CD4-positive, alpha-beta T cell (primary cell): Measurements from ENCODE around the gene ATL3. TPM values are rescaled to one million over a fixed set of nuclear protein-coding genes. Genes with fewer than 3 reads are reported as not detected.
"Not testable (repeated sequence)": the region's sequence is repeated elsewhere in the genome, so short reads cannot be mapped to it uniquely, and the experiment has no call there.

Experiments
- ATAC-seq: fragments of 200-7000 bp; cut with Tn5 transposase; one replicate; pipeline ENCODE4 v1.10.0; 2022; ENCODE audit warnings: mild to moderate bottlenecking; ENCODE audit not compliant: poor library complexity
- CTCF ChIA-PET: fragments of 350-600 bp; sonication (Branson Sonifier 250); formaldehyde crosslinking; loops from one replicate; lab custom pipeline; 2021; ENCODE audit warnings: antibody characterized with exemption, inconsistent platforms; lab: Charles Lee
- POLR2A ChIA-PET: fragments of 350-600 bp; sonication (Branson Sonifier 250); formaldehyde crosslinking; loops from one replicate; lab custom pipeline; 2021; ENCODE audit warnings: antibody characterized with exemption, inconsistent platforms; lab: Charles Lee
- DNase-seq, 14 experiments: peaks; one replicate each; pipeline ENCODE4 v3.0.0-alpha.2; 2013 to 2020; ENCODE audit warnings: mixed read lengths in 2 of 14
- H3K27ac ChIP-seq, 2 donors: one replicate each; pipeline versions ENCODE4 v1.5.1 to v1.7.0; 2013; ENCODE audit warnings: low read length in 2 of 2, low read depth in 1 of 2, mild to moderate bottlenecking in 1 of 2
- H3K27me3 ChIP-seq, 2 experiments: 1 replicate in 1 of 2; 2 replicates in 1 of 2; pipeline versions ENCODE4 v1.6.1 to v1.7.0; 2013; ENCODE audit warnings: low read length in 2 of 2, control low read depth in 1 of 2, mild to moderate bottlenecking in 1 of 2, moderate library complexity in 1 of 2; ENCODE audit not compliant: insufficient read depth in 2 of 2, control insufficient read depth in 1 of 2
- H3K36me3 ChIP-seq: one replicate; pipeline ENCODE4 v1.6.1; 2013; ENCODE audit warnings: low read length, control low read depth; ENCODE audit not compliant: insufficient read depth
- H3K4me1 ChIP-seq: one replicate; pipeline ENCODE4 v1.6.1; 2013; ENCODE audit warnings: low read length, control low read depth; ENCODE audit not compliant: insufficient read depth
- H3K4me3 ChIP-seq: one replicate; pipeline ENCODE4 v1.5.1; 2013; ENCODE audit warnings: mild to moderate bottlenecking, low read length, moderate library complexity
- H3K9me3 ChIP-seq, 2 experiments: 1 replicate in 1 of 2; 2 replicates in 1 of 2; pipeline versions ENCODE4 v1.6.1 to v1.7.0; 2013; ENCODE audit warnings: low read length in 2 of 2, mild to moderate bottlenecking in 2 of 2, control low read depth in 1 of 2, moderate library complexity in 1 of 2; ENCODE audit not compliant: control insufficient read depth in 1 of 2, insufficient read depth in 1 of 2
- H3K27ac Mint-ChIP-seq: one replicate; pipeline ENCODE4 v1.8.0; 2020; ENCODE audit warnings: mixed read lengths
- H3K27me3 Mint-ChIP-seq: one replicate; pipeline ENCODE4 v1.8.0; 2021; ENCODE audit warnings: mixed read lengths
- H3K36me3 Mint-ChIP-seq: one replicate; pipeline ENCODE4 v1.8.0; 2021; ENCODE audit warnings: low read depth, mixed read lengths
- H3K4me1 Mint-ChIP-seq: one replicate; pipeline ENCODE4 v1.8.0; 2021; ENCODE audit warnings: low read depth, mixed read lengths
- H3K4me3 Mint-ChIP-seq: one replicate; pipeline ENCODE4 v1.8.0; 2020; ENCODE audit warnings: mild to moderate bottlenecking, mixed read lengths
- H3K9me3 Mint-ChIP-seq: one replicate; pipeline ENCODE4 v1.8.0; 2020; ENCODE audit warnings: mixed read lengths
- CTCF ChIP-seq: fragments of 200-600 bp; IDR thresholded peaks from one replicate; pipeline ENCODE4 v1.8.0; 2022; ENCODE audit warnings: antibody characterized with exemption, mild to moderate bottlenecking
- intact Hi-C, 2 experiments: fragments of 100-400 bp; cut with DNase I in 1 of 2; cut with micrococcal nuclease in 1 of 2; formaldehyde crosslinking; loops; one replicate each; pipeline versions ENCODE4 v1.15.1 to v1.9.0; 2023 to 2025; cut with DNase I, micrococcal nuclease
- total RNA-seq, 174 experiments: library from RNA in 2 of 174; stranded (reverse) in 2 of 174; gene quantifications; one replicate each; pipeline ENCODE4 v1.2.3 and lab custom pipeline; 2021 to 2026

ATL3 gene
- total RNA-seq, 2 experiments from 2014 or later: 14.5 to 16.5 TPM

- Mint-ChIP-seq H3K27ac (no peak overlapping the region), H3K27me3 (no peaks in the 10 kb centered on the region), H3K9me3 (peaks cover 6% of the 10 kb centered on the region), H3K36me3 (peaks cover 13% of the 10 kb centered on the region), H3K4me1 (peaks cover 17% of the 10 kb centered on the region), H3K4me3 (no peak overlapping the region)
- Histone ChIP-seq H3K4me3 (no peak overlapping the region), H3K27ac (no peak overlapping the region), H3K9me3 (peaks cover 0 to under 1% of the 10 kb centered on the region in 2 experiments), H3K36me3 (no peaks in the 10 kb centered on the region), H3K27me3 (no peaks in the 10 kb centered on the region), H3K4me1 (peaks cover 5% of the 10 kb centered on the region)
- DNase-seq (no peak), ATAC-seq (no peak)
- CTCF ChIA-PET: no interaction called here
- intact Hi-C loops: no loop called here
- POLR2A ChIA-PET: no interaction called here
- no peak for TF ChIP-seq CTCF
Observed at GRCh38 chr11:63586451-63587166, 84.6 kb downstream of the ATL3 start.

- POLR2A ChIA-PET: interaction anchor here (1.2 to 2.4 kb wide), 2 partner anchors 9 to 48 kb away, joined by 3 to 8 read pairs; no protein-coding TSS in a partner anchor
- H3K27me3 ChIP-seq: no peaks in the 10 kb centered on the region
- H3K27me3 Mint-ChIP-seq: no peaks in the 10 kb centered on the region
- peaks cover 25% of the 10 kb centered on the region for H3K36me3 Mint-ChIP-seq
- H3K4me3 ChIP-seq: no peak overlapping the region
- TF ChIP-seq CTCF: no peak
- H3K4me3 Mint-ChIP-seq: no peak overlapping the region
- no peak for DNase-seq
- no peak for ATAC-seq
- peaks cover 5 to 6% of the 10 kb centered on the region in 2 experiments for H3K9me3 ChIP-seq
- H3K27ac Mint-ChIP-seq: no peak overlapping the region
- H3K9me3 Mint-ChIP-seq: peaks cover 11% of the 10 kb centered on the region
- H3K4me1 ChIP-seq: peaks cover 5% of the 10 kb centered on the region
- peaks cover 17% of the 10 kb centered on the region for H3K4me1 Mint-ChIP-seq
- CTCF ChIA-PET: interaction anchor here (1.4 kb wide), 1 partner anchor 32 kb away, joined by 3 read pairs; no protein-coding TSS in a partner anchor
- intact Hi-C loops: no loop called here
- H3K27ac ChIP-seq: no peak overlapping the region
- no peaks in the 10 kb centered on the region for H3K36me3 ChIP-seq
Observed at GRCh38 chr11:63583357-63583677, 87.9 kb downstream of the ATL3 start.

GRCh38 chr11:63581224-63581623, 90.0 kb downstream of the ATL3 start:
- Mint-ChIP-seq H3K9me3 (peaks cover 11% of the 10 kb centered on the region), H3K4me1 (peaks cover 17% of the 10 kb centered on the region), H3K36me3 (peaks cover 28% of the 10 kb centered on the region)
- POLR2A ChIA-PET, CTCF ChIA-PET, H3K4me3 Mint-ChIP-seq, ATAC-seq, H3K27me3 ChIP-seq, H3K27ac ChIP-seq, H3K9me3 ChIP-seq, H3K27me3 Mint-ChIP-seq, H3K36me3 ChIP-seq, H3K27ac Mint-ChIP-seq, H3K4me3 ChIP-seq, DNase-seq, intact Hi-C loops, H3K4me1 ChIP-seq: not testable (repeated sequence)

GRCh38 chr11:63578882-63579281, 92.3 kb downstream of the ATL3 start:
- H3K4me3 Mint-ChIP-seq, H3K27ac Mint-ChIP-seq, H3K36me3 ChIP-seq, H3K27me3 Mint-ChIP-seq, H3K9me3 ChIP-seq, ATAC-seq, POLR2A ChIA-PET, H3K4me3 ChIP-seq, CTCF ChIA-PET, DNase-seq, intact Hi-C loops, H3K27ac ChIP-seq, H3K27me3 ChIP-seq: not testable (repeated sequence)
- peaks cover 11% of the 10 kb centered on the region for H3K9me3 Mint-ChIP-seq
- H3K4me1 ChIP-seq: peaks cover 19% of the 10 kb centered on the region
- peaks cover 28% of the 10 kb centered on the region for H3K36me3 Mint-ChIP-seq
- peaks cover 33% of the 10 kb centered on the region for H3K4me1 Mint-ChIP-seq
